GM18867 (cell line): ENCODE data around the gene ZDHHC16.
"Not testable (repeated sequence)": the region's sequence is repeated elsewhere in the genome, so short reads cannot be mapped to it uniquely, and the experiment has no call there.

ENCODE experiments used
- ATAC-seq: cut with Tn5 transposase; IDR thresholded peaks from one replicate; pipeline ENCODE4 v1.9.1; 2021; ENCODE audit warnings: mild to moderate bottlenecking, moderate library complexity; ENCODE audit not compliant: unreplicated experiment

ZDHHC16 gene

DNA sequence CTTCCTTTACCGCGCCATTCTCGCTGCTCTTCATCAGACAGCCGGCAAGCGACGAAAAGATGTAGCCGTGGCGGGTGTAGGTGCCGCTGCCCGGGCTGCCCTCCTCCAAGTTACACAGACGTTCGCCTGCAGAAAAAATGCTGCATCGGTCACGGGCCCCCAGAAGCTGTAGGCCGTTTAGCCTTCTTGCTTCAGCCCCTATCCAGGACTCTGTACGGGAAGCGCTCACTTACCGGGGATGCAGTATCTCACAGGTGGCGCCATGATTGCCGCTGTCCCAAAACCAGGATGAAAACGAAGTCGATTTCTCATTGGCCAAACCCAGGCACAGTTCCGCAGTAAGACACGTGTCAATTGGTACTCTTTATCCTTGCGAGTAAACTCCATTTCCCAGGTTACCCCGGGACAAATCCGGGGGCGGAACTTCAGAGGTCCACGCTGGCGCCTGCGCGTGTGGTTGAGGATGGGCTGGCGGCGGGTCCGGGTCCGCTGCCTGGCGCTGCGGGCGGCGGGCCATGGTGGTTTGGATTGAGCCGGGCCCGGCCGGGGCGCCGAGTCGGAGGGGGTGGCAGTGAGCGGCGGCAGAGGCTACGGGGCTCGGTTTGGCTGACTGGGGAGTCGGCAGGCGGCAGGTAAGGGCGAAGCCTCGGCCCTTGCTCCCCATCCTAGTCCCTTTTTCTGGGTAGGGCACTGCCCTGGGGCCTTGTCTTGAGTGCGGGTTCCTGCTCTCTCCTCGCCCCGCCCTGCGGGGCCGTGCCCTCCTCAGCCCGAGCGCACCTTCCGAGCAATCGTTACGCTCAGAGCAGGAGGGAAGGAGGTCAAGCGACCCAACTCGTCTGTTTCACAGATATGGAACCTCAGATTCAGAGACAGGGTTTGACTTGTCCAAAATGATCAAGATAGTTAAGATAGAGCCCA is at the start of gene ZDHHC16, which contains the start of gene EXOSC1:
Gene ZDHHC16 (plus strand): TSS at position 454 of the 918 bp plus-strand sequence. CDS start 5,501 bp downstream, outside the sequence.
Gene EXOSC1 (minus strand): TSS at position 285 of the 918 bp plus-strand sequence. CDS start 21 bp downstream, at position 264.
- peak; percentile 93 for ATAC-seq

- no peak for ATAC-seq
These were observed 46.0 kb upstream of the ZDHHC16 start for GRCh38 chr10:97399843-97400545.

DNA sequence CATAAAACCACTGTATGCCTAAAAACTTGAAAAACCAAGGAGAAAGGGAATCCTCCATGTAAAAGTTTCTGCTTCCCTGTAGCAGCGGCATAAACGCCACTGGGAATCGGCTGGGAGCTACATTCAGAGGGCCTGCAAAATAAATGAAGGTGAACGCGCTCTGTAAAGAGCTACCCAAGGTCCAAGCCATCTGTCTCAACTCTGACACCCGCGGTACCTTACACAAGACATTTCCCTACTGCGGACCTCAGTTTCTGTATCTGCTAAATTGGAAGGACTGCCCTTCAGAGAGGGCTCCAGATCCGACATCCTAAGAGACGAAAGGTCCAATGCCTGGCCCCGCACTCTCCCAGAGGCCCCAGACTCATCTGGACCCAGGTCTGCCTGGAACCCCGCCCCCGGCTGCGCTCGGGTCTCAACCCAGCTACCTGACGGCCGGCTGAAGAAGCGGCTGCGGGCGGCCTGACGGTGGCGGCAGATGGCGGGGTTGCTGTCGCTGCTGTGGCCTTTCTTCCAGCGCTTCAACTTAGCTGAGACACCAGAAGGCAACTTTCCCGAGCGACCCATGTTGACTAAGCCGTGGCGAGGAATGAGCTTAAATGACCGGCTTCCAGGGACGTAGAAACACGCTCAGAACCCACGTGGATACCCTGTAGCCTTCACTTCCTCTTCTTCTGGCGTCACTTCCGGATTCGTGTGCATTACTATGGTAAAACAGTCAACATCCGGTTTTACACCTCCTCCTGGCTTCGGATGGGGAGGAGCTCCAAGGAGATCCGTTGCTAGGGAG is 45.1 kb upstream of the ZDHHC16 start, which contains the start of gene RRP12:
Gene RRP12 (minus strand): TSS at position 676 of the 790 bp plus-strand sequence. CDS start 109 bp downstream, at position 567.
- ATAC-seq = peak; percentile 94

DNA sequence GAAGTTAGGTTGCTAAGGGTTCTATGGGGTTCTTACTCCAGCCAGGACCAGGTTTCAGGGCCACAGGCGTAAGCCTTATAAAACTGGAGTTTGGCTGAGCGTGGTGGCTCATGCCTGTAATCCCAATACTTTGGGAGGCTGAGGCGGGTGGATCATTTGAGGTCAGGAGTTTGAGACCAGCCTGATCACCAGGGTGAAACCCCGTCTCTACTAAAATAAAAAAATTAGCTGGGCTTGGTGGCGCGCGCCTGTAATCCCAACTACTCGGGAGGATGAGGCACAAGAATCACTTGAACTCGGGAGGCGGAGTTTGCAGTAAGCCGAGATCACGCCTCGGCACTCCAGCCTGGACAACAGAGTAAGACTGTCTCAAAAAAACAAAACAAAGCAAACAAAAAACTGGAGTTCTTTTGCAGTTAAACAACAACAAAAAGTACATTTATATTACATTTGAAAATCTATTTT is 44.5 kb upstream of the ZDHHC16 start:
- no peak for ATAC-seq

DNA sequence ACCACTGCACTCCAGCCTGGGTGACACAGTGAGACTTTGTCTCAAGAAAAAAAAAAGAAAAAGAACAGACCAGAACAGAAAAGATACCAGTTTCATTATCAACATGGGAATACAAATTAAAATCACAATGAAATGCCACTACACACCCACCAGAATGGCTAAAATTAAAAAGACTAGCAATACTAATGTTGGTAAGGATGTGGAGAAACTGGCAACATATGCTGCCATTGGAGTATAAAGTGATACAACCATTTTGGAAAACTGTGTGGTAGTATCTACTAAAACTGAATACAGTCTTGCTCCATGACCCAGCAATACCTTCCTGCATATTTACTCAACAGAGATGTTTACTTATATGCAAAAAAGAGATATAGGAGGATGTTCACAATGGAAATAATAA is 41.9 kb upstream of the ZDHHC16 start:
- ATAC-seq = no peak

DNA sequence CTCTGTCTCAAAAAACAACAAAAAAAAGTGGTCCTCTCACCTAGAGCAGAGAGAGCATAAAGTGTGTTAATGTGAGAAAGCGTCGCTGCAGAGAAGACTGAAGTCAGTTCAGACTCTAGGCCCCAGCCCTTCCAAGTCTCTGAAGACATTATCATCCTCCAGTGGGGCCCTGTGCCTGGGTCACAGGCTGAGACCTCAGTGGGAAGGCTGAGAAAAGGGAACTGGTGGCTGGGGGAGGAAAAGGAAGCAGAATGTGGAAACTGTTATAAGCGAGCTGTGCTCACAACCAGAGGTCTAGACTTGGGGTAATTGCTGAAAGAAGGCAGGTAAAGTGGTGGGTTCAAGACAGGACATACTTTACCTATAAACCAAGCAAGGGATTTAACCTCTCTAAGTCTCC is 39.9 kb upstream of the ZDHHC16 start:
- ATAC-seq = no peak

GRCh38 chr10:97406483-97406882 is 39.5 kb upstream of the ZDHHC16 start:
- ATAC-seq = not testable (repeated sequence)

- peak; percentile 90 for ATAC-seq
These were observed 38.6 kb upstream of the ZDHHC16 start for GRCh38 chr10:97407211-97407951.

DNA sequence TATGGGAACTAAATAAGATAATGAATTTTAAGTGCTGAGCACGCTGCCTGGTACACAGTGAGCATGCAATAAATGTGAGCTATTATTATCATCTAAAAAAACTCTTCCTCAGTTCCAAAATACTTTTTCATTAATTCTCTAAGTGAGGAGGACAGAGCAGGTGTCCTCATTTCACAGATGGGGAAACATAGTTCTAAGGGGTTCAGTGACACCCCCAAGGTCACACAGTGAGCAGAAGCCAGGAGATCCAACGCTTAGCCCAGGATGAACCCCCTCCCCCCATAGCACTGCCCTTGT is 38.1 kb upstream of the ZDHHC16 start:
- no peak for ATAC-seq

DNA sequence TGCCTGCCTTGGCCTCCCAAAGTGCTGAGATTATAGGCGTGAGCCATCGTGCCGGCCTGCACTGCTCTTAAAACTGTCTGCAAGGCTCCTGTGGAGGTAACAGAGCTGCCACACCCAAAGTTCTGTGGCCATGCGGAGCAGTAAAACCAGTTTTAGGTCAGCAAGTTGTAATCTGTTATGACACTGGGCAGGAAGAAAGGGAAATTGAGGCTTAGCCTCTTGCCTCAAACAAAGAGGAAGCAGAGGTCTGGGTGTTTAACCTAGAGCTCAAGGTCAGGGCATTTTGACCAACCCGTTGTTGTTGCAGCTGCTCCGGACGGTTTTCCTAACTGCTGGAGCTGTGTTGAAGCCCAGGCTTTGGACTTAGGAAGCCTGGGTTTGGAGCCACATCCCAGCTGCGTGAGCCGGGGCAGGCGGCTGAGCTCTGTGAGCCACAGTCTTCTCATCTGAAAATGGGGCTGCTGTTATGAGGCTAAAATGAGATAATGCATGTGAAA is 37.4 kb upstream of the ZDHHC16 start:
- no peak for ATAC-seq

- ATAC-seq = no peak
These were observed 34.6 kb upstream of the ZDHHC16 start for GRCh38 chr10:97411406-97411805.

DNA sequence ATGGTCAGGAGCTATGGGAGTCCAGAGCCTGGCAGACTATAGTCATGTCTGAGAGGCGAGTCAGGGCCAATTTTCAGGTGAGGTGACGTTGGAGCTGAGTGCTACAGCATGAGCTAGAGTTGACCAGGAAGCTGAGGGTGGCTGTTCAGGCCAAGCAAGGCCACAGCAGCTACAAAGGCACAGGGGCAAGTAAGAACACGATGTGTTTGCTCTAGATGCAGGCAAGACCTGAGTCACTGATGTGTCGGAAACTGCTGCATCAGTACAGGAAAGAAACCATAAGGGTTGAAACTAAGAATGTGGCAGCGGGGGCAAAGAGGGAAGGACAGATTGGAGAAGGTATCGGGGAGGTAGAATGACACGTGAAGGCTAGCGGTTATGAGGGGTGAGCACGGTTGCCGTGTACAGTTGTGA is 33.1 kb upstream of the ZDHHC16 start:
- ATAC-seq = peak; percentile 50

DNA sequence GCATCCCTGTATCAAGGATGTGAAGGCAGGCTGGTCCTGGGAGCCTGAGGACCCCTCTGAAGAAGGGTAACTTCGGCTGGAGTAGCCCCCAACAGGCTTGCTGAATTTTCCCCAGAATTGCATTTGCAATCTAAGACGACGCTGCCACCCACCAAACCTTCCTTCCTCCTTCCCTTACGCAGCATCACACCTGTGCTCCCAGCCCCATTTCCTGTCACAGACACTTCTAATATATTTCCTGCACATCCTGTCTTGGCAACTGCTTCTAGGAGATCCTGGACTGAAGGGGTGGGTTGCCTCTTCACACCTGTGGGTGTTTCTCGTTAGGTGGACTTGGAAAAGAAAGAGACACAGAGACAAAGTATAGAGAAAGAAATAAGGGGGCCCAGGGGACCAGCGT is 29.4 kb upstream of the ZDHHC16 start:
- ATAC-seq = no peak

GRCh38 chr10:97423757-97424098 is 22.2 kb upstream of the ZDHHC16 start:
- ATAC-seq = not testable (repeated sequence)

GRCh38 chr10:97425964-97426775 is 19.8 kb upstream of the ZDHHC16 start, which contains the start of gene PGAM1:
Gene PGAM1 (plus strand): TSS chr10:97426191. CDS start chr10:97426308, 117 bp downstream.
- peak; percentile 81 for ATAC-seq

DNA sequence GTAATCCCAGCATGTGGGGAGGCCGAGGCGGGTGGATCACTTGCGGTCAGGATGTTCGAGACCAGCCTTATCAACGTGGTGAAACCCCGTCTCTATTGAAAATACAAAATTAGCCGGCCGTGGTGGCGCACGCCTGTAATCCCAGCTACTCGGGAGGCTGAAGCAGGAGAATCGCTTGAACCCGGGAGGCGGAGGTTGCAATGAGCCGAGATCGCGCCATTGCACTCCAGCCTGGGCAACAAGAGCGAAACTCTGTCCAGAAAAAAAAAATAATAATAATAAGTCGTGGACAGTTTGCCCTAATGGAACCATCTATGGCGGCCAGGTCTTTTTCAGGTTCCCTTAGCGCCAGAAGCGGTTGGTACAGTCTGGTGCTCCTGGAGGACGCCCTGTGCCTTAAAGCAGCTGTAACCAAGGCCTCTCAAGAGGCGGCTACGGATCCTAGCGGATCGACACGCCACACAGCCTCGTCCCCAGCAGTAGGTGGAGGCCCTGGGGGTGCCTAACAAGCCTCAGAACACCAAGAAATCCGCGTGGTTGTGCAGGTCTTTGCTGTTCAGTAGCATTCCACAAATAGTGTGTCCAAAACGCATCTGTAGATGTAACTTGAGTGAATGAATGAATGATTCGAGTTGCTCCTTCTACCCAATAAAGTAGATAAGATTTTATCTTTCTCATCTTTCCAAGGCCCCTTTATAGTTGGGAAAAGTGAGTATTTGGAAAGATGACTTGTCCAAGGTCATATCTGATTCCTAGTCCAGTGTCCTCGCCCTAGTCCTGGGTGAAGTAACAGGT is 19.0 kb upstream of the ZDHHC16 start:
- no peak for ATAC-seq

DNA sequence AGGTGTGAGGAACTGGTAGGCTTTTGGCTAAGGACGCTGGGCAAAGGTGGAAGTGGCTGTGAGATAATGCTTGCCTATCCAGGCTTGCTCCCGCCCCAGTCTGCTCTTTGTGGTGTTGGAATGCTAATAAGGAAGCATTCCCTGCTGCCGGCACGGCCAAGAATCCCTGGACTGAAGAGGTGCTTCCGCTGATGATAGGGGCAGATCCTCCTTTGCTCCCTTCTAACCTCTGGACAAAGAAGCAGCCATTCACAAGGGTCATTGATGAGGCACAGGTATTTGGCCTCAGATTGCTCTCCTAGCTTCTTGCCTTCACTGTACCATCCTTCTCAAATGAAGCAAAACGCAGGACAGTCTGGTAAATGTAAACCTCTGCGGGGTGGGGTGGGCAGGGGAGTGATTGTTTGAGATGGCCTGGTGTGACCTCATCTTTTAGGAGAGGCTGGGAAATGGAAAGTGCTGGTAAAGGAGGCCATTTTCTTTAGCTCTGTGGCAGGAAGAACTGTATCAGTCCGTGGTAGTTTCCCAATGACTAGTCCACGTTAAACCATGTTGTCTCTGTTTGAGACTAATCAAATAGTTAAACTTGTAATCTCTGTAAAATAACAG is 18.3 kb upstream of the ZDHHC16 start:
- no peak for ATAC-seq

DNA sequence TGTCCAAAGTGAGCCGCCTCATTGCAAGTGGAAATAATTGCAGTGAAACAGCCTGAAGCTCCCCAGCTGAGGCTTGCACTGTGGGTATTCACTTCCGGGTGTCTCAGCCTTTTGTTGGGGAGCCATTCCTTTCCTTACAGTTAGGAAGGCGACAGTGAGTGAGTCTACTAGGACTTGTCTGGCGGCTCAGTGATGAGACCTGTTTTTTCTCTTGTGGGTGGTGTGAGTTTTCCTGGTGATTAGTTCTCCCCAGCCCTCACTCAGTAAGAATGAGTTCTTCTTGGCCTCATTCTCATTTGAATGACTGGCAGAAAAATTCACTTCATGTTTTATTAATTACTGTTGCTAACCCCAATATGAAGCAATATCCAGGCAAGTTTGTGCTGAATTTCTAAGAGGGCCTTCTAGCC is 17.4 kb upstream of the ZDHHC16 start:
- no peak for ATAC-seq
